Fibroblast of pulmonary artery (primary cell): ENCODE data around the gene TRABD.

Experiments
- DNase-seq: peaks from one replicate; pipeline ENCODE4 v3.0.0-alpha.2; 2010; ENCODE audit warnings: low read depth
- H3K4me3 ChIP-seq: replicated peaks from 2 replicates; pipeline ENCODE4 v1.5.1; 2011; ENCODE audit warnings: low read depth, mild to moderate bottlenecking, control low read depth, low read length, moderate library complexity
- CTCF ChIP-seq: IDR thresholded peaks from 2 replicates; pipeline ENCODE4 v1.5.1; 2011; ENCODE audit warnings: mild to moderate bottlenecking, control low read depth, low read length, inconsistent platforms; ENCODE audit errors: missing control alignments

TRABD gene

GRCh38 chr22:50178471-50178864, 7.2 kb upstream of the TRABD start:
- no peak for TF ChIP-seq CTCF
- DNase-seq, result no peak
- H3K4me3 ChIP-seq, result no peak overlapping the region

- H3K4me3 ChIP-seq, result no peak overlapping the region
- no peak for TF ChIP-seq CTCF
- no peak for DNase-seq
Observed at GRCh38 chr22:50178871-50179869, 6.5 kb upstream of the TRABD start.

- no peak for DNase-seq
- no peak for TF ChIP-seq CTCF
- no peak overlapping the region for H3K4me3 ChIP-seq
Observed at GRCh38 chr22:50179937-50180726, 5.6 kb upstream of the TRABD start.

GRCh38 chr22:50180727-50181521, 4.8 kb upstream of the TRABD start:
- no peak for DNase-seq
- H3K4me3 ChIP-seq, result no peak overlapping the region
- no peak for TF ChIP-seq CTCF

GRCh38 chr22:50182176-50183081, 3.3 kb upstream of the TRABD start:
- no peak for DNase-seq
- no peak overlapping the region for H3K4me3 ChIP-seq
- TF ChIP-seq CTCF, result no peak
